H1 (cell line): Measurements from ENCODE around the gene ATF7.

Experiments
- ATF2 ChIP-seq: IDR thresholded peaks from 2 replicates; pipeline ENCODE4 v1.6.1; 2012; ENCODE audit warnings: low read length, inconsistent platforms
- CHD1 ChIP-seq: IDR thresholded peaks from 2 replicates; pipeline ENCODE4 v1.6.1; 2012; ENCODE audit warnings: low read depth, low read length, improper control_type of control experiment
- CTCF ChIP-seq, 3 experiments: IDR thresholded peaks; 1 replicate in 2 of 3; 2 replicates in 1 of 3; pipeline versions ENCODE4 v1.5.1 to v1.6.1; 2011; ENCODE audit warnings: low read length in 3 of 3, mild to moderate bottlenecking in 3 of 3, inconsistent platforms in 2 of 3, low read depth in 1 of 3, moderate library complexity in 1 of 3; ENCODE audit not compliant: insufficient read depth in 1 of 3; ENCODE audit errors: control extremely low read depth in 1 of 3
- EZH2 ChIP-seq: fragments of 200-600 bp; sonication (generic); IDR thresholded peaks from 2 replicates; pipeline ENCODE4 v1.7.1; 2012; ENCODE audit warnings: low read depth, mild to moderate bottlenecking, moderate library complexity, low read length, inconsistent platforms; ENCODE audit not compliant: severe bottlenecking
- MAX ChIP-seq: IDR thresholded peaks from 2 replicates; pipeline ENCODE4 v1.6.1; 2012; ENCODE audit warnings: inconsistent platforms
- POLR2A ChIP-seq, 2 experiments: IDR thresholded peaks; 1 replicate in 1 of 2; 2 replicates in 1 of 2; pipeline ENCODE4 v1.6.1; 2011; ENCODE audit warnings: low read depth in 2 of 2, low read length in 2 of 2, mild to moderate bottlenecking in 2 of 2; ENCODE audit errors: control extremely low read depth in 1 of 2
- SP1 ChIP-seq: IDR thresholded peaks from 2 replicates; pipeline ENCODE4 v1.6.1; 2011; ENCODE audit warnings: low read depth, low read length

- TF ChIP-seq ATF2: no peak
- no peak for TF ChIP-seq MAX
- no peak for TF ChIP-seq POLR2A (IDR thresholded peaks at IDR 0.05; ENCODE audit: control extremely low read depth in 1 of 2, low read depth in 2 of 2, low read length in 2 of 2)
- no peak for TF ChIP-seq EZH2
- no peak for TF ChIP-seq CTCF (IDR thresholded peaks at IDR 0.05; ENCODE audit: control extremely low read depth in 1 of 3, insufficient read depth in 1 of 3, low read depth in 1 of 3, low read length in 3 of 3)
- TF ChIP-seq SP1: no peak
- TF ChIP-seq CHD1: no peak
Observed at GRCh38 chr12:53564941-53565340, 61.2 kb downstream of the ATF7 start.
